Measurements from ENCODE around the gene BORCS6. TPM values are rescaled to one million over a fixed set of nuclear protein-coding genes. Genes with fewer than 3 reads are reported as not detected.

BORCS6 gene
- total and polyA plus RNA-seq, 2 of the 13 experiments (the other 11 are each of a cell fraction or from before 2014, with no cell fraction given) = 2.0 to 5.1 TPM

DNA sequence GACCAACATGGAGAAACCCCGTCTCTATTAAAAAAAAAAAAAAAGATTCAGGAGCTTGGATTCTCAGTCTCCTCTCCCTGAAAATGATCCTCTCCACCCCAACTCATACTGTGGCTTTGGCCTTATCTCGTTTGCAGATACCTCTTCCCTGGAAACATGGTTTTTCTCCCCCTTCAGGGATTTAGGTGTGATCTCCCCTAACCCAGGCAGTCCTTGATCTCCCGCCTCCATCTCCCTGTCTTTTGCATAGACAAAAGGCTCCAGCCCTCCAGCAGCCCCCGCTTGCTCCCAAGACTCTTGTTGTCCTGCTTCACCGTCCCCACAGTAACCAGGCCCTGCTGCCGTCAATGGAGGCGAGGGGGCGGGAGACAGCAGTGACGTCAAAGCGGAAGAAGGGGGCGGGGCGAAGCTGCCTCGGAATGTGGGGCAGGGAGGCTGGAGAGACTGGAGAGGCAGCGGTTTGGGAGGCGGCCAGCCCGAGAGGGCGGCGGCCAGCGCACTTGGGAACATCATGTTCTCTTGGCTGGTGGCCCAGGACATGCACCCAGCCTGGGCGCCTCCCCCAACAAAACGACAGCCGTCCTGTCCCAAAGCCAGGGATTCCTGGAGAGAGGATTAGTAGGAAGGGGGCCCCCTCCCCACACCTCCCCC is 35.9 kb downstream of the BORCS6 start (continued):
- TF ChIP-seq, protein P1, sequence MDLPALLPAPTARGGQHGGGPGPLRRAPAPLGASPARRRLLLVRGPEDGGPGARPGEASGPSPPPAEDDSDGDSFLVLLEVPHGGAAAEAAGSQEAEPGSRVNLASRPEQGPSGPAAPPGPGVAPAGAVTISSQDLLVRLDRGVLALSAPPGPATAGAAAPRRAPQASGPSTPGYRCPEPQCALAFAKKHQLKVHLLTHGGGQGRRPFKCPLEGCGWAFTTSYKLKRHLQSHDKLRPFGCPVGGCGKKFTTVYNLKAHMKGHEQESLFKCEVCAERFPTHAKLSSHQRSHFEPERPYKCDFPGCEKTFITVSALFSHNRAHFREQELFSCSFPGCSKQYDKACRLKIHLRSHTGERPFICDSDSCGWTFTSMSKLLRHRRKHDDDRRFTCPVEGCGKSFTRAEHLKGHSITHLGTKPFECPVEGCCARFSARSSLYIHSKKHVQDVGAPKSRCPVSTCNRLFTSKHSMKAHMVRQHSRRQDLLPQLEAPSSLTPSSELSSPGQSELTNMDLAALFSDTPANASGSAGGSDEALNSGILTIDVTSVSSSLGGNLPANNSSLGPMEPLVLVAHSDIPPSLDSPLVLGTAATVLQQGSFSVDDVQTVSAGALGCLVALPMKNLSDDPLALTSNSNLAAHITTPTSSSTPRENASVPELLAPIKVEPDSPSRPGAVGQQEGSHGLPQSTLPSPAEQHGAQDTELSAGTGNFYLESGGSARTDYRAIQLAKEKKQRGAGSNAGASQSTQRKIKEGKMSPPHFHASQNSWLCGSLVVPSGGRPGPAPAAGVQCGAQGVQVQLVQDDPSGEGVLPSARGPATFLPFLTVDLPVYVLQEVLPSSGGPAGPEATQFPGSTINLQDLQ (CRISPR knock-in tag; IDR thresholded peaks at IDR 0.05) = no peak
- no peak for TF ChIP-seq NFIC (IDR thresholded peaks at IDR 0.05; ENCODE audit: low read length)
- no peak for TF ChIP-seq DPF2 (CRISPR knock-in tag; IDR thresholded peaks at IDR 0.05; ENCODE audit: borderline replicate concordance, low read depth)
- no peak for TF ChIP-seq ZNF20 (CRISPR knock-in tag; IDR thresholded peaks at IDR 0.05)
- no peak for TF ChIP-seq TCF7L2 (IDR thresholded peaks at IDR 0.05; ENCODE audit: low read depth, low read length)
- TF ChIP-seq, protein P2, sequence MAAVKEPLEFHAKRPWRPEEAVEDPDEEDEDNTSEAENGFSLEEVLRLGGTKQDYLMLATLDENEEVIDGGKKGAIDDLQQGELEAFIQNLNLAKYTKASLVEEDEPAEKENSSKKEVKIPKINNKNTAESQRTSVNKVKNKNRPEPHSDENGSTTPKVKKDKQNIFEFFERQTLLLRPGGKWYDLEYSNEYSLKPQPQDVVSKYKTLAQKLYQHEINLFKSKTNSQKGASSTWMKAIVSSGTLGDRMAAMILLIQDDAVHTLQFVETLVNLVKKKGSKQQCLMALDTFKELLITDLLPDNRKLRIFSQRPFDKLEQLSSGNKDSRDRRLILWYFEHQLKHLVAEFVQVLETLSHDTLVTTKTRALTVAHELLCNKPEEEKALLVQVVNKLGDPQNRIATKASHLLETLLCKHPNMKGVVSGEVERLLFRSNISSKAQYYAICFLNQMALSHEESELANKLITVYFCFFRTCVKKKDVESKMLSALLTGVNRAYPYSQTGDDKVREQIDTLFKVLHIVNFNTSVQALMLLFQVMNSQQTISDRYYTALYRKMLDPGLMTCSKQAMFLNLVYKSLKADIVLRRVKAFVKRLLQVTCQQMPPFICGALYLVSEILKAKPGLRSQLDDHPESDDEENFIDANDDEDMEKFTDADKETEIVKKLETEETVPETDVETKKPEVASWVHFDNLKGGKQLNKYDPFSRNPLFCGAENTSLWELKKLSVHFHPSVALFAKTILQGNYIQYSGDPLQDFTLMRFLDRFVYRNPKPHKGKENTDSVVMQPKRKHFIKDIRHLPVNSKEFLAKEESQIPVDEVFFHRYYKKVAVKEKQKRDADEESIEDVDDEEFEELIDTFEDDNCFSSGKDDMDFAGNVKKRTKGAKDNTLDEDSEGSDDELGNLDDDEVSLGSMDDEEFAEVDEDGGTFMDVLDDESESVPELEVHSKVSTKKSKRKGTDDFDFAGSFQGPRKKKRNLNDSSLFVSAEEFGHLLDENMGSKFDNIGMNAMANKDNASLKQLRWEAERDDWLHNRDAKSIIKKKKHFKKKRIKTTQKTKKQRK (IDR thresholded peaks at IDR 0.05; ENCODE audit: low read length) = no peak
- TF ChIP-seq TOE1 (CRISPR knock-in tag; IDR thresholded peaks at IDR 0.05) = no peak
- no peak for TF ChIP-seq ZNF224 (CRISPR knock-in tag; IDR thresholded peaks at IDR 0.05)
- TF ChIP-seq ZNF256 (CRISPR knock-in tag; conservative IDR thresholded peaks at IDR 0.05) = no peak
- TF ChIP-seq TCF7 (IDR thresholded peaks at IDR 0.05; ENCODE audit: low read depth) = no peak
- TF ChIP-seq, protein P3, sequence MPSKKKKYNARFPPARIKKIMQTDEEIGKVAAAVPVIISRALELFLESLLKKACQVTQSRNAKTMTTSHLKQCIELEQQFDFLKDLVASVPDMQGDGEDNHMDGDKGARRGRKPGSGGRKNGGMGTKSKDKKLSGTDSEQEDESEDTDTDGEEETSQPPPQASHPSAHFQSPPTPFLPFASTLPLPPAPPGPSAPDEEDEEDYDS (CRISPR knock-in tag; IDR thresholded peaks at IDR 0.05) = 0 out of 2 replicates have a peak, but pooled peaks have one; percentile 5
- TF ChIP-seq, protein P4, sequence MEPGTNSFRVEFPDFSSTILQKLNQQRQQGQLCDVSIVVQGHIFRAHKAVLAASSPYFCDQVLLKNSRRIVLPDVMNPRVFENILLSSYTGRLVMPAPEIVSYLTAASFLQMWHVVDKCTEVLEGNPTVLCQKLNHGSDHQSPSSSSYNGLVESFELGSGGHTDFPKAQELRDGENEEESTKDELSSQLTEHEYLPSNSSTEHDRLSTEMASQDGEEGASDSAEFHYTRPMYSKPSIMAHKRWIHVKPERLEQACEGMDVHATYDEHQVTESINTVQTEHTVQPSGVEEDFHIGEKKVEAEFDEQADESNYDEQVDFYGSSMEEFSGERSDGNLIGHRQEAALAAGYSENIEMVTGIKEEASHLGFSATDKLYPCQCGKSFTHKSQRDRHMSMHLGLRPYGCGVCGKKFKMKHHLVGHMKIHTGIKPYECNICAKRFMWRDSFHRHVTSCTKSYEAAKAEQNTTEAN (CRISPR knock-in tag; conservative IDR thresholded peaks at IDR 0.05) = no peak
- TF ChIP-seq, protein P5, sequence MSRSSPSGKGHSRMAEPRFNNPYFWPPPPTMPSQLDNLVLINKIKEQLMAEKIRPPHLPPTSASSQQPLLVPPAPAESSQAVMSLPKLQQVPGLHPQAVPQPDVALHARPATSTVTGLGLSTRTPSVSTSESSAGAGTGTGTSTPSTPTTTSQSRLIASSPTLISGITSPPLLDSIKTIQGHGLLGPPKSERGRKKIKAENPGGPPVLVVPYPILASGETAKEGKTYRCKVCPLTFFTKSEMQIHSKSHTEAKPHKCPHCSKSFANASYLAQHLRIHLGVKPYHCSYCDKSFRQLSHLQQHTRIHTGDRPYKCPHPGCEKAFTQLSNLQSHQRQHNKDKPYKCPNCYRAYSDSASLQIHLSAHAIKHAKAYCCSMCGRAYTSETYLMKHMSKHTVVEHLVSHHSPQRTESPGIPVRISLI (CRISPR knock-in tag; IDR thresholded peaks at IDR 0.05; ENCODE audit: borderline replicate concordance) = no peak
- TF ChIP-seq MAFK (conservative IDR thresholded peaks at IDR 0.05 in 1 of 2, IDR thresholded peaks at IDR 0.05 in 1 of 2; ENCODE audit: low read length in 2 of 2) = no peak
- TF ChIP-seq MED1 (CRISPR knock-in tag; IDR thresholded peaks at IDR 0.05) = no peak
- TF ChIP-seq MED13 (CRISPR knock-in tag; IDR thresholded peaks at IDR 0.05) = no peak
- TF ChIP-seq ZMAT3 (CRISPR knock-in tag; conservative IDR thresholded peaks at IDR 0.05) = no peak
- TF ChIP-seq FOSL2 (CRISPR knock-in tag; IDR thresholded peaks at IDR 0.05) = 0 out of 2 replicates have a peak, but pooled peaks have one; percentile 32
- TF ChIP-seq RFXAP (CRISPR knock-in tag; IDR thresholded peaks at IDR 0.05; ENCODE audit: borderline replicate concordance) = no peak
- TF ChIP-seq, protein P6, sequence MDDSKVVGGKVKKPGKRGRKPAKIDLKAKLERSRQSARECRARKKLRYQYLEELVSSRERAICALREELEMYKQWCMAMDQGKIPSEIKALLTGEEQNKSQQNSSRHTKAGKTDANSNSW (CRISPR knock-in tag; IDR thresholded peaks at IDR 0.05; ENCODE audit: borderline replicate concordance) = no peak
- TF ChIP-seq ZNF337 (CRISPR knock-in tag; IDR thresholded peaks at IDR 0.05; ENCODE audit: borderline replicate concordance, low read depth) = no peak
- TF ChIP-seq ZNF274 (CRISPR knock-in tag; IDR thresholded peaks at IDR 0.05) = peak; percentile 55; the same call in 1 of the 2 replicates

Data from HepG2 (cell line).